ENCODE data around the gene JAG2.

Gene JAG2

GRCh38 chr14:105094193-105094907 lies 74.2 kb downstream of the JAG2 start:
- DNase-seq, result no peak

GRCh38 chr14:105093431-105094192 lies 75.0 kb downstream of the JAG2 start:
- peak in 17 of 58 donors; percentile 12 to 75 (median 39) for DNase-seq

- DNase-seq, result peak in 12 of 58 donors; percentile 28 to 64 (median 37)
Observed at GRCh38 chr14:105093038-105093430, 75.5 kb downstream of the JAG2 start.

- no peak for DNase-seq
Observed at GRCh38 chr14:105092171-105093037, 76.2 kb downstream of the JAG2 start.

GRCh38 chr14:105091517-105092170 lies 76.9 kb downstream of the JAG2 start:
- peak in 1 of 58 donors; percentile 41 for DNase-seq

GRCh38 chr14:105091054-105091516 lies 77.5 kb downstream of the JAG2 start:
- DNase-seq, result no peak

Measured in anterior cingulate cortex (tissue), 58 donors.